GM21723 (cell line): ENCODE data around the gene KCNA2.
A peak's percentile ranks its signal among the peaks of the same experiment; 100 is the strongest.

Source experiments
- ATAC-seq: cut with Tn5 transposase; IDR thresholded peaks from one replicate; pipeline ENCODE4 v1.9.1; 2021; ENCODE audit warnings: mild to moderate bottlenecking, moderate library complexity; ENCODE audit not compliant: unreplicated experiment

The KCNA2 gene

DNA sequence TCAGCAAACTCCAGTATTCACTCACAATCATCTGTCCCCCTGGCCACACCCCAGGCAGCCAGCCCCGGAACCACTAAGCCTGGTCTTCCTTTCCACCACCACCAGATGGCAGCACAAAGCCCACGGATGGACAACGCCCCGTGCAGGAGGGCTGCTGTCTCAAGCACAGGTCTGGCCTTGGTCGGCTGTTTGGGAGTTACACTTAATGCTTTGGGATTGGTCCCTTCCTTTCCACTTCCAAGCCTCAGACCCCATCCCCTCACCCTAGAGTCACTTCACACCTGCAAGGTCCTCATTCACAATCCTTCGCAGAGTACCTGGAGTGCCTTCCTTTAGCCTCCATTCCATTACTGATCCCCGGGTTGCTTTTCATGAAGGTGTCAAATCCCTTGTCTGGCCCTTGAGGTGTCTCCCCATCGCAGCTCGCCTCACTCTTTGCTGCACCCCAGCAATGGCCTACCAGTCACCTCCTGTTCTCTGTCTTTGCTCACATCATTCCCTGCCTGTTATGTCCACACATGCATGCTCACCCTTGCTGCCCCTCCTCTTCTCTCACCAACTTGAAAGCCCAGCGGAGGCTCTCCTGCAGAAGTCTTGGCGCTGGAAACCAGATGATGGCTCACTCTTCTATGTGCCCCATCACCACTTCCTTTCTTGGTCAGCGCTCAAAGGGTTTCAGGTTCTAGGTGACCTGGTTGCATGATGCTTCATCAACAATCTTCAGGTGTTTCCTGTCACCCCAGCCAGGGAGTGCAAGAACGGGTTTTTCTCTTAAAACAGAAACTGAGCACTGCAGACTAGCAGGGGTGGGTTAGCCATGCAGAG lies 24.9 kb upstream of the KCNA2 start:
- ATAC-seq = peak; percentile 50

DNA sequence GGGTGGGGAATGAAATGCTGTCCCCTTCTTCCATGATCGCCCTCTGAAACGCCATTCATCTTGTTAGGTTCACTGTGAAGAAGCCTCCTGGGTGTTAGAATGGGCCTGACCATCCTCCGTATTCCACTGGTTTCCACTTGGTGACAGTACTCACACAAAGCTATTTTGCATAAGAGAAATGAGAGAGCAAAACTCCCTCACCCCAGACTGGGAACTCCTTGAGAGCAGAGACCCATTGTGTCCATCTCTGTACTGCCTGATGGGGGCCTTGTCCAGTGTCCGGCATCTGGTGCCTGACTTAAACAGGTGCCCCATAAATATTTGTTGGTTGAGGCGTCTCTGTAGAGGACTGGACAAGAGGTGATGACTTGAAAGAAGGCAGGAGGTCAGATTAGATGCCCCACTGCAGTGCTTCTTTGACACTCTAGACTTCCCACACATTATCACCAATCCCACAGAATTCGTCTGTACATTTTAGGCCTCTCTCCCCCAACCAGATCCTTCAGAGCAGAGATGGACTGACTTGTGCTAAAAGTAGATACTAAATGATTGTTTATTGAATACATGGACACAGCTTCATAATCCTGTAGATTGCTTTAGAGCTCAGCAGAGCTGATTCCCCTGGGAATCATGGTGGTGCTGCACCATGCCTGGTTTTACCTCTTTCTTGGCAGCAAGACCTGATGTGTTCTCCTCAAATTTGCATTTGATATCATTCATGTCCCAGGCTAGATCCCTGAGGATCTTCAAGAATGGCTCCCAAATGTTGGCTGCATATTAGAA lies 22.4 kb upstream of the KCNA2 start:
- ATAC-seq = no peak

DNA sequence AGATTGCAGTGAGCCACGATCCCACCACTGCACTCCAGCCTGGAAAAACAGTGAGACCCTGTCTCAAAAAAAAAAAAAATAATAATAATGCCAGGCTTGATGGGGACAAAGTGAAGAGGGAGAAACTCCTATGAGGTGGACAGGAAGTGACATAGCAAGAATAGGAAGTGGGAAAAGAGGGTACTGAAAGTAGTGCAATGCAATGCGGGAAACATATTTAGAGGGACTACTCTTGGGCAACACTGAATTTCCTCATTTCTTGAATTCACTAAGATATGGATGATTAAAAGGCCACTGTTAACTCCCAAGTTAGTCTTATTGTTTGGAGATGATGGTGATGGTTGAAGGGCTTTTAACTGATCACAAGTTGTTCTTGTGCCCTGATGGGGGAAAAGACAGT lies 21.6 kb upstream of the KCNA2 start:
- no peak for ATAC-seq

DNA sequence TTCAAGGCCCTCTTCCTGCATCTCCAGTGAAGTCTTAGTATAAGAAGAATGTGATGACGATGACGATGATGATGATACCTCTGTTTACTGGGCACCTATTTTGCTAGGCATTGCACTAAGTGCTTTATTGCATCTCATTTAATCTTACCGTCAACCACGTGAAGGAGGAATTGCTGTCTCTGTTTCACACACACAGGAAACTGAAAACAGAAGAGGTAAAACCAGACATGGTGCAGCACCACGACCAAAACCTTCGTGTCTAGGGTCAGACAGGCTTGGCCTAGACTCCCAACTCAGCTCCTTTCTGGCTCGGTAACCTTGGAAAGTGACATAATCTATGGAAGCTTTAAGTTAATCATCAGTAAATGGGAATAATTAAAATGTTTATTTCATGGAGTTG lies 20.7 kb upstream of the KCNA2 start:
- no peak for ATAC-seq

DNA sequence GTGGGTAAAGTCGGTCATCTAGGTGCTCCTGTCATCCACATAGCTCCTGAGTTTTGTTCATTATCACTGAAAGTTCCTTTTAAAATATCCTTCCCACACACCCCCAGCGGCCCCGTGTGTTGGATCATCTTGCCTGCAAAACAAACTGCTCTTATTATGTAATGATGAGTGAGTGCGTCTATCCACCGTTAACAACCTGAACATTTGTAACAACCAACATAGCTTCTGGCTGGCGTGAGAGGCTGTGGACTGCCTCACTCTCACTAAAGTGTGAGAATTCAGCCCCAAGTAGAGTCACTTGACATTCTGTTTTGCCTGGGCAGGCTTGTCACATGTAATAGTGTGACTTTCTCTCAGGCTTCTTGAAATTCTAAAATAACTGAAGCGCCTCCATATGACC lies 14.5 kb upstream of the KCNA2 start:
- no peak for ATAC-seq

DNA sequence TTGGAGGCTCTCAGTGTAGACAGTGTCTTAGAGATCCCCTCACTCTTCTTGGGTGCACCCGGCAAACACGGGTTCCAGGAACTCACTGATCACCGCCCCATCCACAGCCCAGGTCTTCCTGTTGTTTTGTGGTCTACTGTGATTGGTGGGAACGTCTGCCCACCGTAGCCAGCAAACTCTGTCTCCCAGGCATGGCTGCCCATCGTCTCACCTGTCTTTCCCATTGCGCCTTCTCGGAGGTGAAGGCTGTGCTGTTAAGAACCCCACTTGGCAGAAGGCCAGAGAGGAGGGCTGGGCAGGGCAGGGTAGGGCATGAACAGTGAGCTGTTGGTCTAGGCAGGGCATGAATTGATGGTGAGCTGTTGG lies 14.1 kb upstream of the KCNA2 start:
- ATAC-seq = no peak

DNA sequence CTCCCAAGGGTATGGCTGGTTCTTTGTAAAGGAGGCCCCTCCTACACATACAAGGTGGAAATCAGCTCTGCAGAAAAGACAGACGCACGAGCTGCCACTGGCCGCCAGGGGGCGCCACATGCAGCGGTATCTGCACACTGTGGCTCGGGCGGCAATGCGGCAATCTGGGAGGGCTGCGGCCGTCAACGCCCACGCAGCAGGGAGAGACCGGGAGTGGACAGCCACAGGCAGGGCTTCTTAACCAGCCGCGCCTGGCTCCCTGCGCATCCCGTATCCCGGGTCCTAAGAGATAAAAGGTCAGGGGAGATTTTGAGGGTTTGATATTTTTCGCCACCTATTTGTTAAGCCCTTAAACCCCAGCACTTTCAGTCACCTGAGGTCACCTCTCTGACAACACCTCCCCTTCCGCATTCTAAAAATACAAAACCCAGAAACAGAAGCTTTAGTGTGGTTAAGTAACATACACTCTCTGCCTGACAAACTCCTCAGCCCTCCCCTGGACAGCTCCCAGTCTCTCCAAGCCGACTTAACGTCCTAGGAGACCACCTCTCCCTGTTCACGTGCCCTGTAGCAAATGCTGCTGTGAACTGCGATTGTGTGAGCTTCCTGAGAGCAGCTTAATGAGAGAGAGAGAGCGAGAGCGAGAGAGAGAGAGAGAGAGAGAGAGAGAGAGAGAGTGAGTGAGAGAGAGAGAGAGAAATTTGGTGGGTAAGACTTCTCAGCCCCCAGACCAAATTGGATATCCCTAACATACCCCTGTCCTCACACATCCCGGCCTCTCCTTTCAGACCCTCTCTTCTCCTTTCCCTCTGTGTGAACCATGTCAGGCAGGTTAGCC lies 13.5 kb upstream of the KCNA2 start:
- peak; percentile 80 for ATAC-seq

DNA sequence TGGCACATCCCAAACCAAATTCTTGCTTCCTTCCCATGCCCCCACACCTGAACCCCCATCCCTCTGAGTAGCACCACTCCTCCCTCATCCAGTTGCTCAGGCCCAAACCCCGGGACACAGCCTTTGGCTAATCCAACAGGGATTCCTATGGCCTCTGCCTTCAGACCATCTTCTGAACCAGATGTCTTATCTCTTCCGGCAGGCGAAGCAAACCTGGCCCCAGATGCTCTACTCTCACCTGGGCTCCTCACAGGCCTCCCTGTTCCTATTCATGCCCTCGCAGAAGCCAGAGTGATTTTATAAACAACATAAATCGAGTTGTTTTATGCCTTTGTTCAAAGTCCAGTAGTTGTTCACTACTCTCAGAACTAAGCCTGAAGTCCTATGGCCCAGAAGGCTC lies 12.5 kb upstream of the KCNA2 start:
- ATAC-seq = no peak

DNA sequence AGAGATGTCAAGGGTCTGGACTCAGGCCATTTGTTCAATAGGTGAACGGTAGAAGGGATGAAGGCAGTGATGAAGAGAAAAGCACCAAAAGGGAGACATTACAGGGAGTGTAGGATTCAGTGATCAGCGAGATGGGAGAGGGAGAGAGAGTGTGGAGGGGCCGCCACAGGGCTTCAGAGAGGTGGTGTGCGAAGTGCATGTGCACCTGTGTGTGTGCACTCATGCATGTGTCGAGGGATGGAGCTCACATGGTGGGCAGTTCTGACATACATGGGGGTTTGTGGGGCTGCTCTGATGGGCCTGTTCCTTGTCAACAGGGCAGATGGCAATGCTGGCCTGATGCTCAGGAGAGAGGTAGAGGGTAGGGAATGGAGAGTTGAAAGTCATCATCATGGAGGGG lies 11.4 kb upstream of the KCNA2 start:
- ATAC-seq = no peak

DNA sequence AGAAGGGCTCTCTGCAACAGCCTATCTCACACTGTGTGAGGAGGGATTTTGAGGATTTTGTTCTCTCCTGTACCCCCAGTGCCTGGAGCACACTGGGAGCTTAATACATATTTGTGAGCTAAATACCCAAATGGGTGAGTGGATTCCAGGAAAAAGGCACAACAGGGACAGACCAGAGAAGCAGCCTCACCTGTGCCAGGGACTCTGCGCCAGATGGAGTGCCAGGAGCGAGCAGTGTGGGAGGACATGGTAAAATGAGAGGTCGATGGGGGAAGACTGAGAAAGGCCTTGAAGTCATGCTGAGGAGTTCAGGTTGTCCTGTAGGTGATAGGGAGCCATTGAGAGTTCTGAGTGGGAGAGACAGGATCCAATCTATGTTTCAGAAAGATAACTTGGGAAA lies 11.0 kb upstream of the KCNA2 start:
- ATAC-seq = no peak

DNA sequence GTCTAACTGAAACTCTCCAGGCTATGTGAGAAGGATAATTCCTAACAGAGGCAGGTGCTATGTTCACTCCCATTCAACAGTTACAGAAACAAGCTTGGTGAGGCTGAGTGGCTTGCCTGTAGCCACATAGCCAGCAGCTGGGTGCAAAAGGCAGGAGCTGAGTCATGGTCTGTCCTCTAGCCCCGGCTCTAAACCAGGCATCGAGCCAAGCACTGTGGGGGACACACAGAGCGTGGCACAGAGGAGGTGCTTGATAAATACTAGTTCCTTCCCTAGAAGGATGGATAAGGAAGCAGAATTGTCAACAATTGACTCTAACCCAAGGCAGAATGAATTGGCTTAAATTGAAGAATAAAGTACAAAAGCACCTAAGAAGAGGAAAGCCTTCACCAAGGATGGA lies 10.4 kb upstream of the KCNA2 start:
- ATAC-seq = no peak

DNA sequence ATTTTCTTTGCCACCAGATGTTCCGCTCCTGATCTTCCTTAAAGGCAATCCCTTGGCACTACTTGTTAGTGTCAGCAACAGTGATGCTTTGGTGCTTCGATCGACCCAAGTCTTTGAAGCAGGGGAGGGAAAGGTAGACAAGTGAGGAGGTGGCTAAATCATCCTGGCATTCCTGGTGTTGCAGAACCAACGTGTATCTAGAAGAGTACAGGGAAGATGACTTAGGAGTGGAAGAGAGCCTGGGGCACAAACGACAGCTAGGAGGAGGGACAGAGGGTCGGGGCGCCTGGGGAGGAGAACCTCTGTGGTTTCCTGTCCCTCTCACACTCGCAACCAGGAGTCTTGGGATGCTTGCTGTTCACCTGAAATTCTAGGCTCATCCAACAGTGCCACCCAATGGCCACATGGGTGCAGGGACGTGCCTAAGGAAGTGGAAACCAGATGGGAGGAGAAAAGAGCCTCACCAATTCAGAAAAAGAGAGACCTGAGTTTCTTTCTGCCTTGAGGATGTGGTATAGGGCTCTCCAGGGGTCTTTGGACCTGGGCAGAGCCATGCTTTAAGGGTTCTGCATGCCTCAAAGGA lies 9.5 kb upstream of the KCNA2 start:
- no peak for ATAC-seq

DNA sequence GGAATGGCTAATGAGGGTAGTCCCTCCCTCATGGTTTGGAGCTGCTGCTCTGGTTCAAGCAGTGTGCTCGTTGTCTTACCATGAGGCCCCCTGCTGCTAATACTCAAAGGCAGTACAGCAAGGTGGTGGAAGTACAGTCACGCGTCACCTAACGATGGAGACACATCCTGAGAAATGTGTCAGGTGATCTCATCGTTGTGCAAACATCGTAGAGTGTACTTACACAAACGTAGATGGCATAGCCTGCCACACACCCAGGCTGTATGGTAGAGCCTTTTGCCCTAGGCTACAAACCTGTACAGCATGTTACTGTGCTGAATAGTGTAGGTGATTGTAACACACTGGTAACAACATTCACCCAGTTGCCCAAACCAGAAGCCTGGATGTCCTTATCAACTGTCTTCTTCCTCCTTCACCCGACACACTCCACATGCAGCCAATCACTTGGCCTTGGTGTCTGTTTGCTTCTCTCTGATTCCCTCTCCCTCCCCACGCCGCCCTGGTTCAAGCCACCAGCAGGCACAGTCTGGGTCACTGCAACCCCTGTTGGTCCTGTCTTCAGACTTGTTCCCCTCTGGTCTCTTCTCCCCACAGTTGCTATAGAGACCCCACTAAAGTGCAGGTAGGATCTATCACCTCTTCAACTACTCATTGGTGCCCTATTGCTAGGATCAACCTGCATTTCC lies 6.0 kb upstream of the KCNA2 start:
- ATAC-seq = no peak

DNA sequence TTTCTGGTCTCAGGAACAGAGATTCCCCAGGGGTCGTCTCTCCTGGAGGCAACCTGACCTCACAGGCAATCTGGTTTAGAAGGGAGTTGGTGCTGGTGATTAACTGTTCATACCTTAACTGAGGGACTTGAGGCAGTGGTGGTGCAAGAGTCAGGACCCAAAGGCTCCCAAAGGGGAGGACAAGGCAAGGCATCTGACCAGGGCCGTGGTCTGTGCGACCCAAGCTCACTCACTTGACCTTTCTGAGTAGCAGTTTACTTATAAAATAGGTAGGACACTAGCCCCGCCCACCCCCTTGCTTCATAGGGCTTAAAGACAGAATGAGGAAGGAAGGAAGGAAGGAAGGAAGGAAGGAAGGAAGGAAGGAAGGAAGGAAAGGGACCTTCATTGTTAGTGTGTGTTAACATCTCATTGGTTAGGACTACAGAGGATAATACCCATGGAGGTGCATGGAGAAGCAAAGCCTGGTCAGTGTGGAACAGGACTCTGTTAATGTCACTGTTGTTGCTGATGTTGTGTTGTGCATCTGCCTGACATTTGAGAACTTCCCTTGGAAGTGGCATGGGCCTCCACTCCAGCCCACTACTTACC lies 4.6 kb upstream of the KCNA2 start:
- ATAC-seq = no peak

DNA sequence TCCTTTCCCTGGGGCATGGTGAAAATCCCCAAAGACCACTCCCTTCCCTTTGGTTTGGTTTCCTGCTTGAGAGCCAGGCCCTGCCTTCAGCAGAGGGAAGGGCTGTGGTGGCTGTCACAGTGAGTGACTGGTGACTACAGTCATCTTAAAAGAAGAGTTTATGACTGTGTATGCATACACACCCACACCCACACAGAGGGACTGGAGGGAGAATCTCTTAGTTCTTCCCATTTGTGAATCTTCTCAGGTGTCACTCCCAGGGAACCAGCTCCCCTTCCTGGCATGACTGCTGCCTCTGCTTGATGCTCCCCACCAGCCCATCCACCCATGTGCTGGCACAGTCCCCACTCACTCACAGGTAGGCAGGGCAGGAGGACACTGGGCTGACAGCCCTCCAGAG lies 3.9 kb upstream of the KCNA2 start:
- ATAC-seq = no peak

DNA sequence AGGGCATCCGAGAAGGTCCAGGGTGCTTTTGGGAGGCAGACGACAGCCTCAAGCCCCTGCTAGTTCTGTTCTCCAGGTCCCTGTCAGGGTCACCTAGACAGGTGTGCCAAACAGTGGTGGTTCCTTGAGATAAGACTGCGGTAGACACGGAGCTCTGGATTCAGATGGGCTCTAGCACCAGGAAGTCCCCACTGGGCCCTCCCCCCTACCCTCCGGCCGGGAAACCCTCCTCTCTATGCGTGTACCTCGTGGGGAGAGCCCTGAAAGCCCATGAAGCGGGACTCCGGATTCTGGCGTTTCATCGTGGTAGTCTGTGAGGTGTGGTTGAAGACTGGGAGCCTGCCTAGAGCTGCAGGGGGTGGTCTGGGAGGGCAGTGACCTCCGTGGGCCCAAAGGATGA lies 2.1 kb upstream of the KCNA2 start:
- no peak for ATAC-seq

DNA sequence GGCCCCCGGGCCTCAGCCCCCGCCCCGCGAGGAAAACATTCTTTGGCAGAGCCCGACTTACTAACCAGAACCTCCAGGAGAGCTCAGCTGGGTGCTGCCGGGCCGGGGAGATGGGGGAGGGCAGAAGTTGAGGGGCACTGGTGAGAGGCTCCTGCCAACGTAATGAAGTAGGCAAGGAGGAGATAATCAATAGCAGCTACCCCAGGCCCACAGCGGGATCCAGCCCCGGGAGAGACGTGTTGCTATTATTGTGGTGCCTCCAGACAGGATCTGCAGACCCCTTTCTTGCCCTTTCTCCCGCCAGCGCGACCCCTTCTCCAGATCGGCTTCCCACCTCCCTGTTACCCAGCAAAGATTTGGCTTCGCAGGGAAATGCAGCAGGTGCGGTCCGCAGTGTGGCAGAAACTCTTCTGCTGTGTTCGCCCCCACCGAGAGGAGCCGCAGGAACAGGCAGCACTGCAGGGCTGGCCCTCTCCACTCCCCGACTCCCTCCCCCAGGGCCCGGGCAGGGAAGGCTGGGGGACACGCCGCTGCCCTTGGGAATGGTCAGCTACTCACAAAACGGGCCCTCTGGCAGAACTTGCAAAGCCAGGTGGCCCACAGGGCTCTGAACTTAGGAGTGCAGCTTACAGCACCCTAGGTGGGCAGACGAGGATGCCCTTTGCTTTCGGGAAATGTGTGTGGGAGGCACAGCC lies 1.5 kb upstream of the KCNA2 start:
- ATAC-seq = no peak

DNA sequence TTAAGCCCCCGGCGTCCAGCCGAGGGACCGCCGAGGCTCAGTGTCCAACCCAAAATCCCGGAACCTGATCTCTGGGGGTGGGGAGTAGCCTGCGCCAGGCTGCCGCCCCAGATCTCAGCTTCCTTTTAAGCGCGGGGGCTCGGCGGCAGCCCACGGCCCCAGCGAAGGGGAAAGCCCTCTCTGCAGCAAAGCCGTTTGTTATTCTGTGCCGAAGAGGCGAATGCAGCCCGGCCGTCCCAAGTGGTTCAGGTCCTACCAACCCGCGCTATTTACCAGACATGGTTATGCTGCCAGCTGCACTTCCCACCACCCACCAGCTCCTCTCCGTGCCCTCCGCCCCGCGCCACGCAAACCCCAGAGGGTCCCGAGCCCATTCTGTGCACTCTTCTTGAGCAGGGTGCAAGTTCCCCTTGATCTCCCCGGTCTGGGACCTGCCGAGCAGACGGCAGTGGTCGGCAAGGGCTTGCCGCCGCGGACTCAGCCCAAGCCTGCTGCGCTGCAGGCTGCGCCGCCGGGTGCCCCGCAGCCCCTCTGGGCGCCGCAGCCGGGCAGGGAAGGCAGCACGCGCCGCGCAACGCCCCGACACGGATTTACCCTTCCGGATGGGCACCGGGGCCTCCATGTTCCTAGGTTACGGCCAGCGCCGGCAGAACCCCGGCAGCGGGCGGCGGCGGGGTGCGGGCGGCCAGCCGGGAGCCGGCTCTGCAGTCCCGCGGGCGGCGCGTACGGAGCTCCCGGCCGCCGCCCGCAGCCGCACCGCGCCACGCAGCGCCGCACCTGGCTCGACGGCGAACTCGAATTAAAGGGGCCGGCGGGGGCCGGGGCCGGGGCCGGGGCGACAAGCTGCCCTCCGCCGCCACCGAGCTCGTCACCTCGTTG lies 738 bp upstream of the KCNA2 start:
- ATAC-seq = no peak

DNA sequence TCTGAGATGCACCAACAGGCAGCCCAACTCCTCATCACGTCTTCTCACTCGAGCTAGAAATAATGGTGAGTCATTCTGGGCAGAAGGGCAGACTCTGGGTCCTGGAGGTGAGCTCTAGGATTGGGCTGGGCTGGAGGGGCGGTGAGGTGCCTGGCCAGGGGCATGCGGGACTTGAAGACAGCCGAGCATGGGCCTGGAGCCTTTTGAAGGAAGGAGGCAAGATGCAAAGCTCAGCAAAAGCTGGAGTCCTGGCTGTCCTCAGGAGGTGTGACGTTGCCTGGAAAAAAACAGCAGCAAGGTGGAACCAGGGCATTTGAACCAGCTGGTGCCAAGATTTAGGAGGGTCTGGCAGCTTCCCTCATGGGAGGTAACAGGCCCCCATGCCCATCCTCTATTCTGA lies 712 bp downstream of the KCNA2 start:
- no peak for ATAC-seq
